Kidney capillary endothelial cell (primary cell): ENCODE measurements around the gene ALG11.
A peak's percentile ranks its signal among the peaks of the same experiment; 100 is the strongest.
"Not testable (repeated sequence)": the region's sequence is repeated elsewhere in the genome, so short reads cannot be mapped to it uniquely, and the experiment has no call there.

ENCODE experiments used
- DNase-seq: peaks from one replicate; pipeline ENCODE4 v3.0.0-alpha.2; 2018; ENCODE audit warnings: low spot score

ALG11 gene

GRCh38 chr13:52029569-52029968 lies 17.4 kb downstream of the ALG11 start:
- DNase-seq, result no peak

- DNase-seq, result not testable (repeated sequence)
These were observed 18.2 kb downstream of the ALG11 start for GRCh38 chr13:52030401-52030800.

- DNase-seq, result no peak
These were observed 20.8 kb downstream of the ALG11 start for GRCh38 chr13:52033039-52033438.

- no peak for DNase-seq
These were observed 22.5 kb downstream of the ALG11 start for GRCh38 chr13:52034616-52035226.

GRCh38 chr13:52036037-52036436 lies 23.8 kb downstream of the ALG11 start:
- no peak for DNase-seq

GRCh38 chr13:52043675-52044074 lies 31.5 kb downstream of the ALG11 start:
- DNase-seq, result no peak

GRCh38 chr13:52047463-52047862 lies 35.3 kb downstream of the ALG11 start:
- DNase-seq, result no peak

GRCh38 chr13:52048516-52048915 lies 36.3 kb downstream of the ALG11 start:
- no peak for DNase-seq

GRCh38 chr13:52051400-52051799 lies 39.2 kb downstream of the ALG11 start:
- DNase-seq, result no peak

GRCh38 chr13:52053460-52053859 lies 41.3 kb downstream of the ALG11 start:
- DNase-seq, result no peak

GRCh38 chr13:52061064-52061463 lies 48.9 kb downstream of the ALG11 start:
- DNase-seq, result not testable (repeated sequence)

- peak; percentile 58 for DNase-seq
These were observed 49.4 kb downstream of the ALG11 start for GRCh38 chr13:52061587-52061986.

- no peak for DNase-seq
These were observed 55.0 kb downstream of the ALG11 start for GRCh38 chr13:52067237-52067636.

- DNase-seq, result no peak
These were observed 58.8 kb downstream of the ALG11 start for GRCh38 chr13:52070929-52071523.
